Measurements from ENCODE around the gene ALG6. TPM values are rescaled to one million over a fixed set of nuclear protein-coding genes. Genes with fewer than 3 reads are reported as not detected.

Gene ALG6
- 17.4 TPM for polyA plus RNA-seq (ENCODE audit: insufficient read length)

GRCh38 chr1:63367215-63368103 lies at the start of gene ALG6:
TSS of gene ALG6 (plus strand) at chr1:63367627. CDS start at chr1:63370978, 3,351 bp downstream.
- peak; percentile 98 for DNase-seq

GRCh38 chr1:63317817-63318152 lies 49.6 kb upstream of the ALG6 start:
- DNase-seq = no peak

- no peak for DNase-seq
These were observed 49.0 kb upstream of the ALG6 start for GRCh38 chr1:63318201-63318979.

- DNase-seq = no peak
These were observed 48.1 kb upstream of the ALG6 start for GRCh38 chr1:63319046-63320021.

- no peak for DNase-seq
These were observed 47.3 kb upstream of the ALG6 start for GRCh38 chr1:63320022-63320721.

GRCh38 chr1:63321066-63321784 lies 46.2 kb upstream of the ALG6 start:
- DNase-seq = no peak

- no peak for DNase-seq
These were observed 45.7 kb upstream of the ALG6 start for GRCh38 chr1:63321785-63322113.

GRCh38 chr1:63322114-63322943 lies 45.1 kb upstream of the ALG6 start, which contains the start of gene FOXD3:
TSS of gene FOXD3 (plus strand) at chr1:63322567. CDS start at chr1:63323059, 492 bp downstream.
- DNase-seq = no peak

GRCh38 chr1:63322944-63323864 lies 44.2 kb upstream of the ALG6 start:
- no peak for DNase-seq

GRCh38 chr1:63323865-63324778 lies 43.3 kb upstream of the ALG6 start:
- no peak for DNase-seq

GRCh38 chr1:63324779-63325119 lies 42.7 kb upstream of the ALG6 start:
- DNase-seq = no peak

GRCh38 chr1:63325279-63325985 lies 42.0 kb upstream of the ALG6 start:
- DNase-seq = no peak

GRCh38 chr1:63326106-63326472 lies 41.3 kb upstream of the ALG6 start:
- DNase-seq = no peak

GRCh38 chr1:63326473-63327380 lies 40.7 kb upstream of the ALG6 start:
- no peak for DNase-seq

GRCh38 chr1:63327417-63328054 lies 39.9 kb upstream of the ALG6 start:
- DNase-seq = peak; percentile 72

GRCh38 chr1:63328122-63328521 lies 39.3 kb upstream of the ALG6 start:
- DNase-seq = no peak
